HCT116 (cell line): ENCODE data around the gene SLX9. TPM values are rescaled to one million over a fixed set of nuclear protein-coding genes. Genes with fewer than 3 reads are reported as not detected.

ENCODE experiments used
- ATAC-seq: fragments of 200-7000 bp; cut with Tn5 transposase; 2 replicates; pipeline ENCODE4 v1.9.1; 2020; ENCODE audit warnings: mild to moderate bottlenecking, moderate library complexity
- BruUV-seq: library from RNA; stranded (reverse); fragments of 400-500 nt; replicated peaks from 2 replicates; lab custom pipeline; 2021; lab: Mats Ljungman, UMichigan
- CTCF ChIA-PET: fragments of 300-600 bp; sonication (Branson Sonifier 250); formaldehyde crosslinking; loops from one replicate; lab custom pipeline; 2021; ENCODE audit warnings: antibody characterized with exemption; lab: Charles Lee
- POLR2A ChIA-PET: fragments of 300-600, 350-600 bp; sonication (Branson Sonifier 250); formaldehyde crosslinking; loops from one replicate; lab custom pipeline; 2021; ENCODE audit warnings: antibody characterized with exemption; lab: Charles Lee
- RAD21 ChIA-PET, 2 experiments: fragments of 300-600 bp; sonication (Branson Sonifier 250); formaldehyde crosslinking; loops; one replicate each; lab custom pipeline; 2023; ENCODE audit warnings: low total read pairs in 2 of 2; ENCODE audit not compliant: uncharacterized antibody in 2 of 2, unreplicated experiment in 2 of 2, low non-redundant PET in 1 of 2; lab: Charles Lee
- DNase-seq: peaks from one replicate; pipeline ENCODE4 v3.0.0-alpha.2; 2010; ENCODE audit warnings: low read depth, low spot score
- H2AFZ ChIP-seq: fragments of 200-600 bp; shearing (Covaris generic), sonication (generic); 2 replicates; pipeline ENCODE4 v1.6.1; 2017; ENCODE audit warnings: low read depth, mixed run types, mixed read lengths, antibody characterized with exemption, low read length; ENCODE audit not compliant: poor library complexity, severe bottlenecking
- H3K27ac ChIP-seq: 2 replicates; pipeline ENCODE4 v1.5.1; 2012; ENCODE audit warnings: low read depth, low read length
- H3K27me3 ChIP-seq: fragments of 200-600 bp; sonication (generic); 2 replicates; pipeline ENCODE4 v1.6.1; 2016; ENCODE audit warnings: mixed run types, low read length, mixed read lengths; ENCODE audit not compliant: insufficient read depth
- H3K36me3 ChIP-seq, 2 experiments: fragments of 200-500 bp in 1 of 2; fragments of 200-600 bp in 1 of 2; sonication (Bioruptor generic) in 1 of 2; sonication (generic) in 1 of 2; 2 replicates each; pipeline versions ENCODE4 v1.5.1 to v1.6.1; 2014 to 2016; ENCODE audit warnings: low read length in 2 of 2, inconsistent platforms in 1 of 2, mixed read lengths in 1 of 2, mixed run types in 1 of 2; ENCODE audit not compliant: insufficient read depth in 2 of 2, control insufficient read depth in 1 of 2
- H3K4me1 ChIP-seq, 2 experiments: fragments of 200-600 bp in 1 of 2; sonication (generic) in 1 of 2; 2 replicates each; pipeline versions ENCODE4 v1.5.1 to v1.6.1; 2012 to 2017; ENCODE audit warnings: low read length in 2 of 2, inconsistent platforms in 1 of 2, mild to moderate bottlenecking in 1 of 2, mixed read lengths in 1 of 2, mixed run types in 1 of 2, moderate library complexity in 1 of 2; ENCODE audit not compliant: insufficient read depth in 2 of 2, control insufficient read depth in 1 of 2
- H3K4me2 ChIP-seq: fragments of 200-600 bp; sonication (generic); 2 replicates; pipeline ENCODE4 v1.6.1; 2017; ENCODE audit warnings: mixed run types, low read length, mixed read lengths
- H3K4me3 ChIP-seq, 2 experiments: fragments of 200-600 bp in 1 of 2; sonication (generic) in 1 of 2; replicated peaks in 1 of 2; 2 replicates each; pipeline ENCODE4 v1.5.1; 2011 to 2016; ENCODE audit warnings: low read length in 2 of 2, control low read depth in 1 of 2, low read depth in 1 of 2, mild to moderate bottlenecking in 1 of 2, mixed read lengths in 1 of 2, mixed run types in 1 of 2
- H3K79me2 ChIP-seq: fragments of 200-600 bp; sonication (generic); 2 replicates; pipeline ENCODE4 v1.6.1; 2017; ENCODE audit warnings: mild to moderate bottlenecking, mixed run types, low read length, moderate library complexity, mixed read lengths; ENCODE audit not compliant: insufficient read depth
- H3K9ac ChIP-seq: fragments of 200-600 bp; sonication (generic); 2 replicates; pipeline ENCODE4 v1.6.1; 2016; ENCODE audit warnings: low read length, mixed read lengths
- H3K9me2 ChIP-seq: fragments of 200-600 bp; sonication (generic), shearing (Covaris generic); 2 replicates; pipeline ENCODE4 v1.6.1; 2017; ENCODE audit warnings: mixed run types, mild to moderate bottlenecking, moderate library complexity; ENCODE audit not compliant: insufficient read depth
- H3K9me3 ChIP-seq, 2 experiments: fragments of 200-500 bp in 1 of 2; fragments of 200-600 bp in 1 of 2; sonication (Bioruptor generic) in 1 of 2; sonication (generic) in 1 of 2; 2 replicates each; pipeline ENCODE4 v1.6.1; 2014 to 2017; ENCODE audit warnings: low read length in 2 of 2, mixed read lengths in 2 of 2, inconsistent platforms in 1 of 2, low read depth in 1 of 2, mild to moderate bottlenecking in 1 of 2, mixed run types in 1 of 2, moderate library complexity in 1 of 2; ENCODE audit not compliant: control insufficient read depth in 1 of 2, insufficient read depth in 1 of 2
- H4K20me1 ChIP-seq: fragments of 200-600 bp; sonication (generic), shearing (Covaris generic); 2 replicates; pipeline ENCODE4 v1.6.1; 2017; ENCODE audit warnings: mixed run types, mild to moderate bottlenecking, moderate library complexity; ENCODE audit not compliant: insufficient read depth
- CBX3 ChIP-seq: IDR thresholded peaks from 2 replicates; pipeline ENCODE4 v1.6.1; 2012; ENCODE audit warnings: low read depth
- CEBPB ChIP-seq: IDR thresholded peaks from 2 replicates; pipeline ENCODE4 v1.6.1; 2012; ENCODE audit warnings: low read depth
- EZH2 ChIP-seq: fragments of 200-600 bp; sonication (generic); IDR thresholded peaks from 2 replicates; pipeline ENCODE4 v1.6.1; 2017; ENCODE audit warnings: antibody characterized with exemption, mixed run types
- FOSL1 ChIP-seq: IDR thresholded peaks from 2 replicates; pipeline ENCODE4 v1.6.1; 2012; ENCODE audit warnings: low read depth
- POLR2A ChIP-seq: IDR thresholded peaks from 2 replicates; pipeline ENCODE4 v1.7.0; 2011; ENCODE audit warnings: borderline replicate concordance; ENCODE audit not compliant: insufficient read depth, insufficient read length; ENCODE audit errors: extremely low read depth
- POLR2AphosphoS5 ChIP-seq: IDR thresholded peaks from 2 replicates; pipeline ENCODE4 v1.6.1; 2011; ENCODE audit warnings: mild to moderate bottlenecking, low read depth, low read length, moderate library complexity
- RAD21 ChIP-seq: IDR thresholded peaks from 2 replicates; pipeline ENCODE4 v1.6.1; 2012; ENCODE audit warnings: low read depth, mild to moderate bottlenecking
- SIN3A ChIP-seq: IDR thresholded peaks from 2 replicates; pipeline ENCODE4 v1.6.1; 2012; ENCODE audit warnings: low read depth
- SRF ChIP-seq: IDR thresholded peaks from 2 replicates; pipeline ENCODE4 v1.6.1; 2012; ENCODE audit warnings: low read depth
- TCF7L2 ChIP-seq: IDR thresholded peaks from 2 replicates; pipeline ENCODE4 v1.7.0; 2011; ENCODE audit warnings: borderline replicate concordance, inconsistent platforms; ENCODE audit not compliant: insufficient read depth, insufficient read length; ENCODE audit errors: extremely low read depth
- YY1 ChIP-seq: IDR thresholded peaks from 2 replicates; pipeline ENCODE4 v1.6.1; 2011; ENCODE audit warnings: low read length, low read depth, moderate library complexity, mild to moderate bottlenecking; ENCODE audit not compliant: insufficient replicate concordance; ENCODE audit errors: extremely low read depth
- ZFX ChIP-seq: fragments of 450-650 bp; IDR thresholded peaks from 2 replicates; pipeline ENCODE4 v1.6.1; 2017
- ZNF274 ChIP-seq: fragments of 200-500 bp; sonication (Bioruptor generic); IDR thresholded peaks from 2 replicates; pipeline ENCODE4 v1.6.1; 2014; ENCODE audit warnings: mild to moderate bottlenecking, low read depth, low read length, inconsistent platforms
- intact Hi-C: fragments of 100-400 bp; cut with micrococcal nuclease; formaldehyde crosslinking; loops from 2 replicates; pipeline ENCODE4 v1.10.0; 2022
- total RNA-seq: library from RNA; stranded (reverse); gene quantifications from one replicate; pipeline ENCODE4 v1.2.1, GENCODE V29; 2021; ENCODE audit not compliant: unreplicated experiment
- TF ChIP-seq, protein P1 (sequence below): IDR thresholded peaks from 2 replicates; pipeline ENCODE4 v1.6.1; 2012; ENCODE audit warnings: low read depth

SLX9 gene
- total RNA-seq, 1 experiment from 2014 or later, result 61.9 TPM

DNA sequence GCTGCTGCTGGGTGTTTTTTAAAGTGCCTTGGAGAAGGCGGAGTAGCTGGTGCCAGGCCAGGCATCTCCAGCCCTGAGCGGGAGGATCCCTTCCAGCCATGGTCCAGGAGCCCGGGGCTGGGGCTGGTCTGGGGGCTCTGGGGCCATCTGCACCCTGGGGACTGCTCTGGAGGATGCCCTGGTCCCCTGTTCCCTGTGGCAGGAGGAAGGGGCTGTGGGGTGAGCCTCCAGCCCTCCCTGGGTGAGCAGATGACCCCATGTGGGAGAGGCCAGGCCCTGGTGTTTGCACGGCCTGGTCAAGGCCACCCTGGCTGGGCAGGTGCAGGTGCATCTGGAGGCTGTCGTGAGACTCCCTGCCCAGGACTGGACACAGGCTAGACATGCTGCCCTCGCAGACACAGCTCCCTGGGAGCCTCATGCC lies 56.7 kb downstream of the SLX9 start:
- H3K4me2 ChIP-seq, result no peak overlapping the region
- TF ChIP-seq POLR2AphosphoS5 (no peak), SRF (no peak), POLR2A (no peak), RAD21 (no peak), ZFX (no peak), YY1 (no peak), CBX3 (no peak), EZH2 (no peak), CEBPB (no peak), ZNF274 (no peak), FOSL1 (no peak), SIN3A (no peak), TCF7L2 (no peak)
- TF ChIP-seq, protein P1, sequence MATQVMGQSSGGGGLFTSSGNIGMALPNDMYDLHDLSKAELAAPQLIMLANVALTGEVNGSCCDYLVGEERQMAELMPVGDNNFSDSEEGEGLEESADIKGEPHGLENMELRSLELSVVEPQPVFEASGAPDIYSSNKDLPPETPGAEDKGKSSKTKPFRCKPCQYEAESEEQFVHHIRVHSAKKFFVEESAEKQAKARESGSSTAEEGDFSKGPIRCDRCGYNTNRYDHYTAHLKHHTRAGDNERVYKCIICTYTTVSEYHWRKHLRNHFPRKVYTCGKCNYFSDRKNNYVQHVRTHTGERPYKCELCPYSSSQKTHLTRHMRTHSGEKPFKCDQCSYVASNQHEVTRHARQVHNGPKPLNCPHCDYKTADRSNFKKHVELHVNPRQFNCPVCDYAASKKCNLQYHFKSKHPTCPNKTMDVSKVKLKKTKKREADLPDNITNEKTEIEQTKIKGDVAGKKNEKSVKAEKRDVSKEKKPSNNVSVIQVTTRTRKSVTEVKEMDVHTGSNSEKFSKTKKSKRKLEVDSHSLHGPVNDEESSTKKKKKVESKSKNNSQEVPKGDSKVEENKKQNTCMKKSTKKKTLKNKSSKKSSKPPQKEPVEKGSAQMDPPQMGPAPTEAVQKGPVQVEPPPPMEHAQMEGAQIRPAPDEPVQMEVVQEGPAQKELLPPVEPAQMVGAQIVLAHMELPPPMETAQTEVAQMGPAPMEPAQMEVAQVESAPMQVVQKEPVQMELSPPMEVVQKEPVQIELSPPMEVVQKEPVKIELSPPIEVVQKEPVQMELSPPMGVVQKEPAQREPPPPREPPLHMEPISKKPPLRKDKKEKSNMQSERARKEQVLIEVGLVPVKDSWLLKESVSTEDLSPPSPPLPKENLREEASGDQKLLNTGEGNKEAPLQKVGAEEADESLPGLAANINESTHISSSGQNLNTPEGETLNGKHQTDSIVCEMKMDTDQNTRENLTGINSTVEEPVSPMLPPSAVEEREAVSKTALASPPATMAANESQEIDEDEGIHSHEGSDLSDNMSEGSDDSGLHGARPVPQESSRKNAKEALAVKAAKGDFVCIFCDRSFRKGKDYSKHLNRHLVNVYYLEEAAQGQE, result no peak
- no peaks in the 10 kb centered on the region for H4K20me1 ChIP-seq
- H3K36me3 ChIP-seq, result no peaks in the 10 kb centered on the region
- H3K27me3 ChIP-seq, result no peaks in the 10 kb centered on the region
- ATAC-seq (no peak), DNase-seq (no peak)
- ChIA-PET CTCF (no interaction called here), POLR2A (no interaction called here), RAD21 (no interaction called here)
- H3K9me2 ChIP-seq, result no peaks in the 10 kb centered on the region
- H3K79me2 ChIP-seq, result no peaks in the 10 kb centered on the region
- no peak overlapping the region for H2AFZ ChIP-seq
- H3K9me3 ChIP-seq, result no peaks in the 10 kb centered on the region
- intact Hi-C loops, result no loop called here
- peaks cover 4 to 14% of the 10 kb centered on the region in 2 experiments; a peak in 3 of 4 replicates for H3K4me1 ChIP-seq
- H3K9ac ChIP-seq, result no peak overlapping the region
- no TSS peak for BruUV-seq
- H3K4me3 ChIP-seq, result no peak overlapping the region
- H3K27ac ChIP-seq, result no peak overlapping the region
